G401.6 (cell line): ENCODE measurements around the gene SDR39U1.
A peak's percentile ranks its signal among the peaks of the same experiment; 100 is the strongest.

Experiments used
- FAIRE-seq: peaks from 2 replicates; lab custom pipeline; 2012; peaks lifted over from hg19 to GRCh38; lab: Jason Lieb, UNC

The SDR39U1 gene

DNA sequence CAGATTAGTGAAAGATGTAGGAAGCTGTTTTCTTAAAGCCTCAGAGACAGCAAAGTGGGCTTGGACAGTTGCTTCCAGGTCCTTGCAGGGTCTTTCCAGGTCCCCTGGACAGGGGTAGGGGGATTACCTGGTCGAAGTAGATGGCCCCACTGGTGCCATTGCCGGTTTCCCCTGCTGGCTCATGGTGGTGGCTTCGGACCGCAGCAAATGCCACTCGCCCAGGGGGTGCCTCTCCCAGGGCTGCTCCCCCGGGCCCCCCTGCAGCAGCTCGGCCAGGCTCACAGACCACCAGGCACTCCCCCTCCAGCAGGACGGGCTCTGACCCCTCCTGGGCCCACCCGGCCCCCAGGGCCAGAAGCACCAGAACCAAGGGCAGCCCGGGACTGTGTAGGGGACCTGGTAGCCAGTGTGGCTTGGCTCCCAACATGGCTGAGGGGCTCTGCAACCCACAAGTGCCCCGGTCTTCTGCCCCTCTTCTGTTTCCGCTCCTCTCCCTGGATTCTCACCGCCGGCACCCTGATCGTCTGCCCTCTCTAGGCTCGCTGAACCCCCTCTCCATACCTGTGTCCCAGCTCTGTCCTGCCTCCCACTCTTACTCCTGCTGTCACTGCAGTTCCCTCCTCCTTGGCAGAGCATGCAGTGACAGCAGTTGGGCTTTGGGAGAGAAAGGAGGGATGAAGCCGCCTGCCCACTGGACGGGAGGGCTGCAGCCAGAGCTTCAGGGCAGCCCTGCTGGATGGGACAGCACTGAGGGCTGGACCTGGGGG lies 13.8 kb downstream of the SDR39U1 start:
- no peak for FAIRE-seq

- no peak for FAIRE-seq
Observed at GRCh38 chr14:24427537-24428508, 14.8 kb downstream of the SDR39U1 start.

GRCh38 chr14:24426912-24427536 lies 15.6 kb downstream of the SDR39U1 start:
- no peak for FAIRE-seq

GRCh38 chr14:24426150-24426911 lies 16.2 kb downstream of the SDR39U1 start:
- no peak for FAIRE-seq

DNA sequence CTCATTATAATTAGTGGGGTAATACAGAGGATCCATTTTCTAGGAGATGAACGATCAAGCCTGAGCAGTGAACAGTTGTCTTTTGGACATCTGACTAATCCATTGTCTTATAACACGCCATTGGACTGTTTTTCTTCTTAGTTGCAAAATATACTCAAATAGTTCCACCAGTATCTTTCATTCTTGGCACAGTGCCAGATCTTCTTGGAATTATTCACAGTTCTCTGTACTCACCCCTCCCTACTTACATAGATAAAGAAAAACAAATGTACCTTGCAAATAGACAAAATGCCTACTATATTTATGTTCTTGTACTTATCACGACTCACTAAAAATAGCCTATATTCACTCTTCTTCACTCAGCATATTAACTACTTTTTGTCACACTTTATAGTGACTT lies 16.9 kb downstream of the SDR39U1 start:
- FAIRE-seq, result no peak

- FAIRE-seq, result no peak
Observed at GRCh38 chr14:24422694-24423601, 19.6 kb downstream of the SDR39U1 start.

- no peak for FAIRE-seq
Observed at GRCh38 chr14:24422261-24422660, 20.3 kb downstream of the SDR39U1 start.

- FAIRE-seq, result no peak
Observed at GRCh38 chr14:24418492-24418873, 24.1 kb downstream of the SDR39U1 start.

DNA sequence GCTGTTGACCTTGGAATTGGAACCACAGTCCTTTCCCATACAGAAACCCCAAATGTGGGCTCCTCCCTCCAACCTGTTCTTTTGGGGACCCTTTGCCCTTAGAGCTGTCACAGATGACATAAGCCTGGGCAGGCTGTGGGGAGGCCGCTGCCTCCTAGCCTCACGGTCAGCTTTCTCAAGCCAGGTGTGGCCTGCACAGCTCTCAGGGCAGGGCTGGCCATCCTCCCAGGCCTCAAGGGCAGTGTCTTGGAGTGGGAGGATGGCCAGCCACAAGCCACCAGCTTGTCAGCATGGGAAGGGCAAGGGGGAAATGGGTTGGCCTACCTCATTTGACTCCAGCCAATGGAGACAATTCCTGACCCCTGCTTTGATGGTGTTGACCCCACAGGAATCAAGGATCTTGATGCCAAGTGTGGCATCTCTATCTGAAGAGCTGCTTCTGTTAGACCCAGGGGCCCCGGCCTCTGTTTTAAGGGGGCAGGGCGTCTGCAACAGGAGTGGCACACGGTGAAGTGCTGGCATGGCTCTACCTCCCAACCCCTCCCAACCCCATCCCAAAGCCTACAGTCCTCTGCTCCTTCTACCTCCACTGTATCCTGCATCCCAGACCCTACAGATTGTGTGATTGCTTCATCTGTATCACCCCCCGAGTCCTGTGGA lies 24.6 kb downstream of the SDR39U1 start:
- no peak for FAIRE-seq

- FAIRE-seq, result no peak
Observed at GRCh38 chr14:24416932-24417619, 25.5 kb downstream of the SDR39U1 start.

DNA sequence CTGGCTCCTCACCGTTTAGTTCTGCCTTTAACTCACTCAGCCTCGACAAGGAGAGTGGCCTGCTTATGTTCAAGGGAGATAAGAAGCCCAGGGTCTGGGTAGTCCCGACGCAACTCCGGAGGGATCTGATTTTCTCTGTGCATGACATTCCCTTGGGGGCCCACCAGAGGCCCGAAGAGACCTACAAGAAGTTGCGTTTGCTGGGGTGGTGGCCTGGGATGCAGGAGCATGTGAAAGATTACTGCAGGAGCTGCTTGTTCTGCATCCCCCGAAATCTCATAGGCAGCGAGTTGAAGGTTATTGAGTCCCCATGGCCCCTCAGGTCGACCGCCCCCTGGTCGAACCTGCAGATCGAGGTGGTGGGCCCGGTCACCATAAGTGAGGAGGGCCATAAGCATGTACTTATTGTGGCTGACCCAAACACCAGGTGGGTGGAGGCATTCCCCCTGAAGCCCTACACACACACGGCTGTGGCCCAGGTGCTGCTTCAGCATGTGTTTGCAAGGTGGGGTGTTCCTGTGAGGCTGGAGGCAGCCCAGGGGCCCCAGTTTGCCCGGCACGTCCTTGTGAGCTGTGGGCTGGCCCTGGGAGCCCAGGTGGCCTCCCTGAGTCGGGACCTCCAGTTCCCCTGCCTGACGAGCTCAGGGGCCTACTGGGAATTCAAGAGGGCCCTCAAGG lies 26.2 kb downstream of the SDR39U1 start:
- FAIRE-seq, result no peak

GRCh38 chr14:24415421-24416253 lies 26.9 kb downstream of the SDR39U1 start:
- FAIRE-seq, result no peak

- FAIRE-seq, result no peak
Observed at GRCh38 chr14:24414732-24415420, 27.7 kb downstream of the SDR39U1 start.

GRCh38 chr14:24414077-24414476 lies 28.5 kb downstream of the SDR39U1 start:
- no peak for FAIRE-seq

DNA sequence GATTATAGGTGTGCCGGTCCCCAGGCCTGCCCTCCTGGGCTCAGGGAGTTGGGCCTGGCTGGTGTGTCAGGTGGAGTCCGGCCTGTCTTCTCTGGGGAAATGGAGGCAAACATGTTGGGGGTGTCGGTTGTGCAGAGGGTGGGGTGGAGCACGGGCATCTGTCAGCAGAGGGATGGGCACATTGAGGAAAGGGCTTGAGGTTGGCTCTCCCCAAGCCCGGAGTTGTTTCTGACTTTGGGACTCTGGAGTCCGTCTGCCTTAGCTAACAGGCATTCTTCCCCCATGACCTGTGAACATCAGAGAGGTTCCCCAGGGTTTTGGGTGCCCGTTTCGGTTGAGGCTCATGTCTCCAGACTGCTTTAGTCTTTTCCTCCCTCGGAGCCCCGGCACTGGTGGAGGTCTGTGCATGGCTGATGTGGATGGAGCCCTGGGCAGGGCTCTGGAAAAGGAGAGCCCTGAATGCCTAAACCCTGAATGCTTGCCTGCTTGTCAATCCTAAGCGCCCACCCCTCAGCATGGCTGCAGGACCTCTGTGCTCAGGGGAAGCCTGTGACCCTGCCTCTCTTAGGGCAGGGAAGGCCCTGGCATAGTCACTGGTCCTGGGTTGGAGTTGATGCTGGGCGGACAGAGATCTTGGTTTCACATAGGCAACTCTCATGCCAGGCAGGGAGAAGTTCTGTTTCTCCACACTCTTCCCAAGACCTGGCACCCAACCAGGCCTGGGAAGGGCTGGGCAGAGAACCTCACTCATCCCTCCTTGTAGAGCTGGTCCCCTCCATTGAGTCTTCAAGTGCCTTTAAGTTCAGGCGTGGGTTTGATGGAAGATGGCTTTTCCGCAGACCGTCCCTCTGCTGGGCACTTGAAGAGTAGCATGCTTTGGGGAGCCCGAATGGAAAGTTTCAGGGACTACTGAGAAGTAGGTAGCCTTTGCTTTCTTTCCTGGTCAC lies 30.9 kb downstream of the SDR39U1 start:
- peak; percentile 77 for FAIRE-seq

DNA sequence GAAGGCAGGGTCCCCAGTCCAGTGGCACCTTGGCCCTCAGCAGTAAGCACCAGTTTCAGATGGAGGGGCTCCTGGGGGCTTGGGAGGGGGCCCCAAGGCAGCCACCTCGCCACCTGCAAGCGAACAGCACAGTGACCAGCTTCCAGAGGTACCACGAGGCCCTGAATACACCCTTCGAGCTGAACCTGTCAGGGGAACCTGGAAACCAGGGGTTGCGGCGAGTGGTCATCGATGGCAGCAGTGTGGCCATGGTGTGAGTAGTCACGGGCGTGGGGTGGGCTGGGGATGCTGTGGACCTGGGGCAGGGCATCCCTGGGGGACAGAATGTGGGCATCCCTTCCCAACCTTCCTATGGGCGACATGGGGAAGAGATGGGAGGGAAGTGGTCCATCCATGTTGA lies 32.6 kb downstream of the SDR39U1 start:
- no peak for FAIRE-seq

DNA sequence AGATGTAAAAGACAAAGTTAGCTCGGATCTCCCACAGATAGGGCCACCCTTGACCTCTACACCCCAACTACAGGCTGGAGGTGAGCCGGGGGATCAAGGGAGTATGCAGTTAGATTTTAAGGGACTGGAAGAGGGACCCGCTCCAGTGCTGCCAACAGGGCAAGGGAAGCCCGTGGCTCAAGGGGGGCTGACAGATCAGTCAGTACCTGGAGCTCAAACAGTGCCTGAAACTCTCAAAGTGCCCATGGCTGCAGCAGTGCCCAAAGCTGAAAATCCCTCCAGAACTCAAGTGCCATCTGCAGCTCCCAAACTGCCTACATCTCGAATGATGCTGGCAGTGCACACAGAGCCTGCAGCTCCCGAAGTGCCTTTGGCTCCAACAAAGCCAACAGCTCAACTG lies 33.4 kb downstream of the SDR39U1 start:
- no peak for FAIRE-seq
